Measurements from ENCODE around the gene BRAT1. TPM values are rescaled to one million over a fixed set of nuclear protein-coding genes. Genes with fewer than 3 reads are reported as not detected.

BRAT1 gene
- total and polyA plus RNA-seq, 2 experiments from 2014 or later: 32.5 to 76.8 TPM

DNA sequence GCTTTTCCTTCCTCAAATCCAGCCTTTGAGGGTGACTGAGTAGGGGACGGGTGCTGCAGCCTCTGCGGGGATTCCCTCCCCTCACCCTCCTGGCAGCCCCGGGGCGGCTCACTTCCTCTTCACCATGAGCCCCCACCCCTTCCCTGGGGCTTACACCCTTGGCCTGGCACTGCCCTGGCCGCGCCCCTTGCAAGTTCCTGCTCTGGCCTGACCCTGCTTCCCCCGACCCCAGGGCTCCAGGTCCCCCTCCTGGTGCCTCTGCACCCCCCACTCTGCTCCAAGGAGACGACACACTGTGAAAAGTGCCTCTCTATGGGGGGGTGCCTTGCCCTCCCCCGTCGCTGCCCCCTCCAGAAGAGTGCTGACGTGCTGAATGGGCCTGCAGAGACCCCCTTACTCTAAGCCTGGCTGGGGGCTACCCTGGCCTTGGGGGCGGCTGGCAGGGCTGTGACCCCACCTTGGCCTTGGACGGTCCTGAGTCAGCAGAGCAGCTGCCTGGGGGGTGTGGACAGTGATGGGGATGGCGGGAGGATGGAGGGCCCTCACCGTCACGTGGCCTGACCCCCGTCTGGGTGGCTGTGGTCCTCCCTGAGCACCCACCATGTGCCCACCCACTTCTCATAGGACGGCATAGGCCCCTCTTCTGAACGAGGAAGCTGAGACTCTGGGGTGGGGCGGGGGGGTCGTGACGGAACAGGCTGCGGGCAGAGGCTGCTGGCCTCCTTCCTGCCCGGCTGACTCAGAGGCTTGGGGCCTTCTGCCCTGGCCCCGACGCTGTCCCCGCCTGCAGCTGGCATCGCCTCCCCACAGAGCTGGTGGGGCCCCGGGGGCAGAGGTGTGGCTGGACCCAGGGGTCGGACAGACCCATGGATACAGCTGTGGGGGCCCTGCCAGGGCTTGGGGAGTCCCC is 25.9 kb downstream of the BRAT1 start:
- no peaks in the 10 kb centered on the region for H3K9me3 Mint-ChIP-seq
- H3K27ac ChIP-seq (ENCODE audit: low read depth): no peak overlapping the region
- H4K20me1 ChIP-seq (replicated peaks; ENCODE audit: insufficient read depth): no peaks in the 10 kb centered on the region
- no peak overlapping the region for H3K4me2 ChIP-seq
- H3K27ac Mint-ChIP-seq: no peak overlapping the region
- DNase-seq (ENCODE audit: low spot score) (peak; percentile 0), ATAC-seq (no peak)
- no peak overlapping the region for H3K4me3 Mint-ChIP-seq
- TF ChIP-seq POLR2AphosphoS5 (IDR thresholded peaks at IDR 0.05; ENCODE audit: low read depth) (no peak), JUNB (IDR thresholded peaks at IDR 0.05; ENCODE audit: unreplicated experiment) (no peak), STAT1 (IDR thresholded peaks at IDR 0.05; ENCODE audit: unreplicated experiment) (no peak), ZNF331 (CRISPR knock-in tag; IDR thresholded peaks at IDR 0.05; ENCODE audit: low read depth) (no peak), NANOG (IDR thresholded peaks at IDR 0.05; ENCODE audit: borderline replicate concordance) (no peak), EZH2phosphoT487 (IDR thresholded peaks at IDR 0.05; ENCODE audit: unreplicated experiment) (no peak), ZNF114 (CRISPR knock-in tag; IDR thresholded peaks at IDR 0.05) (no peak), EZH2 (IDR thresholded peaks at IDR 0.05; ENCODE audit: low read depth, unreplicated experiment) (no peak), CREB1 (CRISPR knock-in tag; IDR thresholded peaks at IDR 0.05; ENCODE audit: low read depth) (no peak)
- TF ChIP-seq, protein P1, sequence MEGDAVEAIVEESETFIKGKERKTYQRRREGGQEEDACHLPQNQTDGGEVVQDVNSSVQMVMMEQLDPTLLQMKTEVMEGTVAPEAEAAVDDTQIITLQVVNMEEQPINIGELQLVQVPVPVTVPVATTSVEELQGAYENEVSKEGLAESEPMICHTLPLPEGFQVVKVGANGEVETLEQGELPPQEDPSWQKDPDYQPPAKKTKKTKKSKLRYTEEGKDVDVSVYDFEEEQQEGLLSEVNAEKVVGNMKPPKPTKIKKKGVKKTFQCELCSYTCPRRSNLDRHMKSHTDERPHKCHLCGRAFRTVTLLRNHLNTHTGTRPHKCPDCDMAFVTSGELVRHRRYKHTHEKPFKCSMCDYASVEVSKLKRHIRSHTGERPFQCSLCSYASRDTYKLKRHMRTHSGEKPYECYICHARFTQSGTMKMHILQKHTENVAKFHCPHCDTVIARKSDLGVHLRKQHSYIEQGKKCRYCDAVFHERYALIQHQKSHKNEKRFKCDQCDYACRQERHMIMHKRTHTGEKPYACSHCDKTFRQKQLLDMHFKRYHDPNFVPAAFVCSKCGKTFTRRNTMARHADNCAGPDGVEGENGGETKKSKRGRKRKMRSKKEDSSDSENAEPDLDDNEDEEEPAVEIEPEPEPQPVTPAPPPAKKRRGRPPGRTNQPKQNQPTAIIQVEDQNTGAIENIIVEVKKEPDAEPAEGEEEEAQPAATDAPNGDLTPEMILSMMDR (conservative IDR thresholded peaks at IDR 0.05; ENCODE audit: low read depth in 2 of 2): no peak
- TF ChIP-seq, protein P2, sequence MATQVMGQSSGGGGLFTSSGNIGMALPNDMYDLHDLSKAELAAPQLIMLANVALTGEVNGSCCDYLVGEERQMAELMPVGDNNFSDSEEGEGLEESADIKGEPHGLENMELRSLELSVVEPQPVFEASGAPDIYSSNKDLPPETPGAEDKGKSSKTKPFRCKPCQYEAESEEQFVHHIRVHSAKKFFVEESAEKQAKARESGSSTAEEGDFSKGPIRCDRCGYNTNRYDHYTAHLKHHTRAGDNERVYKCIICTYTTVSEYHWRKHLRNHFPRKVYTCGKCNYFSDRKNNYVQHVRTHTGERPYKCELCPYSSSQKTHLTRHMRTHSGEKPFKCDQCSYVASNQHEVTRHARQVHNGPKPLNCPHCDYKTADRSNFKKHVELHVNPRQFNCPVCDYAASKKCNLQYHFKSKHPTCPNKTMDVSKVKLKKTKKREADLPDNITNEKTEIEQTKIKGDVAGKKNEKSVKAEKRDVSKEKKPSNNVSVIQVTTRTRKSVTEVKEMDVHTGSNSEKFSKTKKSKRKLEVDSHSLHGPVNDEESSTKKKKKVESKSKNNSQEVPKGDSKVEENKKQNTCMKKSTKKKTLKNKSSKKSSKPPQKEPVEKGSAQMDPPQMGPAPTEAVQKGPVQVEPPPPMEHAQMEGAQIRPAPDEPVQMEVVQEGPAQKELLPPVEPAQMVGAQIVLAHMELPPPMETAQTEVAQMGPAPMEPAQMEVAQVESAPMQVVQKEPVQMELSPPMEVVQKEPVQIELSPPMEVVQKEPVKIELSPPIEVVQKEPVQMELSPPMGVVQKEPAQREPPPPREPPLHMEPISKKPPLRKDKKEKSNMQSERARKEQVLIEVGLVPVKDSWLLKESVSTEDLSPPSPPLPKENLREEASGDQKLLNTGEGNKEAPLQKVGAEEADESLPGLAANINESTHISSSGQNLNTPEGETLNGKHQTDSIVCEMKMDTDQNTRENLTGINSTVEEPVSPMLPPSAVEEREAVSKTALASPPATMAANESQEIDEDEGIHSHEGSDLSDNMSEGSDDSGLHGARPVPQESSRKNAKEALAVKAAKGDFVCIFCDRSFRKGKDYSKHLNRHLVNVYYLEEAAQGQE (IDR thresholded peaks at IDR 0.05; ENCODE audit: unreplicated experiment): no peak
- TF ChIP-seq, protein P3, sequence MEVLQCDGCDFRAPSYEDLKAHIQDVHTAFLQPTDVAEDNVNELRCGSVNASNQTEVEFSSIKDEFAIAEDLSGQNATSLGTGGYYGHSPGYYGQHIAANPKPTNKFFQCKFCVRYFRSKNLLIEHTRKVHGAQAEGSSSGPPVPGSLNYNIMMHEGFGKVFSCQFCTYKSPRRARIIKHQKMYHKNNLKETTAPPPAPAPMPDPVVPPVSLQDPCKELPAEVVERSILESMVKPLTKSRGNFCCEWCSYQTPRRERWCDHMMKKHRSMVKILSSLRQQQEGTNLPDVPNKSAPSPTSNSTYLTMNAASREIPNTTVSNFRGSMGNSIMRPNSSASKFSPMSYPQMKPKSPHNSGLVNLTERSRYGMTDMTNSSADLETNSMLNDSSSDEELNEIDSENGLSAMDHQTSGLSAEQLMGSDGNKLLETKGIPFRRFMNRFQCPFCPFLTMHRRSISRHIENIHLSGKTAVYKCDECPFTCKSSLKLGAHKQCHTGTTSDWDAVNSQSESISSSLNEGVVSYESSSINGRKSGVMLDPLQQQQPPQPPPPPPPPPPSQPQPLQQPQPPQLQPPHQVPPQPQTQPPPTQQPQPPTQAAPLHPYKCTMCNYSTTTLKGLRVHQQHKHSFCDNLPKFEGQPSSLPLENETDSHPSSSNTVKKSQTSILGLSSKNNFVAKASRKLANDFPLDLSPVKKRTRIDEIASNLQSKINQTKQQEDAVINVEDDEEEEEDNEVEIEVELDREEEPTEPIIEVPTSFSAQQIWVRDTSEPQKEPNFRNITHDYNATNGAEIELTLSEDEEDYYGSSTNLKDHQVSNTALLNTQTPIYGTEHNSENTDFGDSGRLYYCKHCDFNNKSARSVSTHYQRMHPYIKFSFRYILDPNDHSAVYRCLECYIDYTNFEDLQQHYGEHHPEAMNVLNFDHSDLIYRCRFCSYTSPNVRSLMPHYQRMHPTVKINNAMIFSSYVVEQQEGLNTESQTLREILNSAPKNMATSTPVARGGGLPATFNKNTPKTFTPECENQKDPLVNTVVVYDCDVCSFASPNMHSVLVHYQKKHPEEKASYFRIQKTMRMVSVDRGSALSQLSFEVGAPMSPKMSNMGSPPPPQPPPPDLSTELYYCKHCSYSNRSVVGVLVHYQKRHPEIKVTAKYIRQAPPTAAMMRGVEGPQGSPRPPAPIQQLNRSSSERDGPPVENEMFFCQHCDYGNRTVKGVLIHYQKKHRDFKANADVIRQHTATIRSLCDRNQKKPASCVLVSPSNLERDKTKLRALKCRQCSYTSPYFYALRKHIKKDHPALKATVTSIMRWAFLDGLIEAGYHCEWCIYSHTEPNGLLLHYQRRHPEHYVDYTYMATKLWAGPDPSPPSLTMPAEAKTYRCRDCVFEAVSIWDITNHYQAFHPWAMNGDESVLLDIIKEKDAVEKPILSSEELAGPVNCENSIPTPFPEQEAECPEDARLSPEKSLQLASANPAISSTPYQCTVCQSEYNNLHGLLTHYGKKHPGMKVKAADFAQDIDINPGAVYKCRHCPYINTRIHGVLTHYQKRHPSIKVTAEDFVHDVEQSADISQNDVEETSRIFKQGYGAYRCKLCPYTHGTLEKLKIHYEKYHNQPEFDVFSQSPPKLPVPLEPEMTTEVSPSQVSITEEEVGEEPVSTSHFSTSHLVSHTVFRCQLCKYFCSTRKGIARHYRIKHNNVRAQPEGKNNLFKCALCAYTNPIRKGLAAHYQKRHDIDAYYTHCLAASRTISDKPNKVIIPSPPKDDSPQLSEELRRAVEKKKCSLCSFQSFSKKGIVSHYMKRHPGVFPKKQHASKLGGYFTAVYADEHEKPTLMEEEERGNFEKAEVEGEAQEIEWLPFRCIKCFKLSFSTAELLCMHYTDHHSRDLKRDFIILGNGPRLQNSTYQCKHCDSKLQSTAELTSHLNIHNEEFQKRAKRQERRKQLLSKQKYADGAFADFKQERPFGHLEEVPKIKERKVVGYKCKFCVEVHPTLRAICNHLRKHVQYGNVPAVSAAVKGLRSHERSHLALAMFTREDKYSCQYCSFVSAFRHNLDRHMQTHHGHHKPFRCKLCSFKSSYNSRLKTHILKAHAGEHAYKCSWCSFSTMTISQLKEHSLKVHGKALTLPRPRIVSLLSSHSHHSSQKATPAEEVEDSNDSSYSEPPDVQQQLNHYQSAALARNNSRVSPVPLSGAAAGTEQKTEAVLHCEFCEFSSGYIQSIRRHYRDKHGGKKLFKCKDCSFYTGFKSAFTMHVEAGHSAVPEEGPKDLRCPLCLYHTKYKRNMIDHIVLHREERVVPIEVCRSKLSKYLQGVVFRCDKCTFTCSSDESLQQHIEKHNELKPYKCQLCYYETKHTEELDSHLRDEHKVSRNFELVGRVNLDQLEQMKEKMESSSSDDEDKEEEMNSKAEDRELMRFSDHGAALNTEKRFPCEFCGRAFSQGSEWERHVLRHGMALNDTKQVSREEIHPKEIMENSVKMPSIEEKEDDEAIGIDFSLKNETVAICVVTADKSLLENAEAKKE (CRISPR knock-in tag; IDR thresholded peaks at IDR 0.05): no peak
- TF ChIP-seq, protein P4, sequence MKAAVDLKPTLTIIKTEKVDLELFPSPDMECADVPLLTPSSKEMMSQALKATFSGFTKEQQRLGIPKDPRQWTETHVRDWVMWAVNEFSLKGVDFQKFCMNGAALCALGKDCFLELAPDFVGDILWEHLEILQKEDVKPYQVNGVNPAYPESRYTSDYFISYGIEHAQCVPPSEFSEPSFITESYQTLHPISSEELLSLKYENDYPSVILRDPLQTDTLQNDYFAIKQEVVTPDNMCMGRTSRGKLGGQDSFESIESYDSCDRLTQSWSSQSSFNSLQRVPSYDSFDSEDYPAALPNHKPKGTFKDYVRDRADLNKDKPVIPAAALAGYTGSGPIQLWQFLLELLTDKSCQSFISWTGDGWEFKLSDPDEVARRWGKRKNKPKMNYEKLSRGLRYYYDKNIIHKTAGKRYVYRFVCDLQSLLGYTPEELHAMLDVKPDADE (IDR thresholded peaks at IDR 0.05): no peak
- H3K36me3 ChIP-seq (ENCODE audit: insufficient read depth): no peaks in the 10 kb centered on the region; the same call in 1 of the 2 replicates
- peaks cover 12% of the 10 kb centered on the region; the same call in 1 of the 3 replicates for H3K36me3 Mint-ChIP-seq (ENCODE audit: low read depth)
- no peaks in the 10 kb centered on the region for H3K9me2 ChIP-seq (ENCODE audit: insufficient read depth)
- H3K27me3 ChIP-seq (ENCODE audit: insufficient read depth): no peaks in the 10 kb centered on the region
- peaks cover 19% of the 10 kb centered on the region for H3K4me1 ChIP-seq (ENCODE audit: insufficient read depth)
- H3K4me1 Mint-ChIP-seq: peaks cover 22% of the 10 kb centered on the region
- no peaks in the 10 kb centered on the region for H3F3A ChIP-seq (replicated peaks; ENCODE audit: low read depth)
- H3K27me3 Mint-ChIP-seq (ENCODE audit: insufficient read depth, low read depth, poor library complexity): peaks cover 9% of the 10 kb centered on the region
- H2AFZ ChIP-seq: no peak overlapping the region
- peaks cover 4% of the 10 kb centered on the region; the same call in 1 of the 2 replicates for H3K79me2 ChIP-seq (replicated peaks; ENCODE audit: insufficient read depth)
- H3K4me3 ChIP-seq: no peak overlapping the region
